Measurements from ENCODE around the gene PRKCA. TPM values are rescaled to one million over a fixed set of nuclear protein-coding genes. Genes with fewer than 3 reads are reported as not detected.

Gene PRKCA

GRCh38 chr17:66860204-66860603 is 557.8 kb downstream of the PRKCA start:
- Histone ChIP-seq H2AK5ac (ENCODE audit: low read depth, low read length) (no peak overlapping the region), H3K18ac (ENCODE audit: low read length) (no peak overlapping the region), H3K27me3 (ENCODE audit: control insufficient read depth in 3 of 3, insufficient read depth in 3 of 3, low read depth in 1 of 3, low read length in 3 of 3) (no peaks in the 10 kb centered on the region), H4K91ac (ENCODE audit: low read depth, low read length, poor library complexity) (no peak overlapping the region), H3K79me1 (ENCODE audit: low read depth, low read length) (no peaks in the 10 kb centered on the region), H2AFZ (ENCODE audit: low read length) (no peak overlapping the region), H2BK5ac (ENCODE audit: low read length) (no peak overlapping the region), H3K9me3 (replicated peaks in 1 of 2; ENCODE audit: control insufficient read depth in 2 of 2, insufficient read depth in 1 of 2, low read depth in 1 of 2, low read length in 2 of 2) (no peaks in the 10 kb centered on the region), H2BK12ac (ENCODE audit: low read length) (no peak overlapping the region), H2BK15ac (ENCODE audit: low read length) (no peak overlapping the region), H4K8ac (ENCODE audit: low read depth, low read length) (no peak overlapping the region), H3K9ac (ENCODE audit: low read depth, low read length, poor library complexity) (no peak overlapping the region), H3K4me2 (ENCODE audit: insufficient read depth, low read length, poor library complexity, severe bottlenecking) (no peak overlapping the region), H3K4ac (ENCODE audit: low read length) (no peak overlapping the region), H3K23ac (ENCODE audit: low read depth, low read length, poor library complexity) (no peak overlapping the region), H3K14ac (ENCODE audit: low read length) (no peak overlapping the region), H3K27ac (replicated peaks; ENCODE audit: low read length) (no peak overlapping the region), H3K4me1 (ENCODE audit: control insufficient read depth in 2 of 2, insufficient read depth in 1 of 2, low read depth in 1 of 2, low read length in 2 of 2) (no peaks in the 10 kb centered on the region), H3K4me3 (ENCODE audit: low read length in 2 of 2) (no peak overlapping the region), H3K36me3 (replicated peaks in 1 of 2; ENCODE audit: control insufficient read depth in 2 of 2, insufficient read depth in 2 of 2, low read length in 2 of 2) (no peaks in the 10 kb centered on the region), H2BK120ac (ENCODE audit: low read depth, low read length) (no peak overlapping the region)
- WGBS, 2 donors (ENCODE audit: extremely low coverage in 2 of 2, insufficient read length in 2 of 2, insufficient replicate concordance in 1 of 2): no CpG with 5 or more reads among the region's 3 CpGs
- no peak for DNase-seq (ENCODE audit: low spot score)

Small RNA genes within 50 kb of the gene (small RNA-seq; reads per million reads assigned to genes)
- gene MIR634 (ENCODE audit: insufficient read depth) (not detected), gene RN7SL735P (ENCODE audit: insufficient read depth) (not detected), gene RNA5SP444 (ENCODE audit: insufficient read depth) (2.4 reads per million), gene RNA5SP445 (ENCODE audit: insufficient read depth) (not detected), gene RNU6-928P (ENCODE audit: insufficient read depth) (not detected)

Measured in neuronal stem cell (in vitro differentiated cells).